Esophagus muscularis mucosa (tissue), 3 donors: ENCODE data around the gene C6orf89.

ENCODE experiments used
- POLR2A ChIP-seq: fragments of 450-650 bp; IDR thresholded peaks from one replicate; pipeline ENCODE4 v1.6.1; 2017; ENCODE audit warnings: antibody characterized with exemption, moderate library complexity, mild to moderate bottlenecking, low read depth
- TF ChIP-seq, protein P1 (sequence below), 3 experiments: fragments of 200-600 bp in 2 of 3; fragments of 450-650 bp in 1 of 3; sonication (generic) in 2 of 3; IDR thresholded peaks; one replicate each; pipeline ENCODE4 v1.5.1; 2017 to 2019; ENCODE audit warnings: antibody characterized with exemption in 3 of 3, mild to moderate bottlenecking in 2 of 3, moderate library complexity in 1 of 3

- TF ChIP-seq, protein P1, sequence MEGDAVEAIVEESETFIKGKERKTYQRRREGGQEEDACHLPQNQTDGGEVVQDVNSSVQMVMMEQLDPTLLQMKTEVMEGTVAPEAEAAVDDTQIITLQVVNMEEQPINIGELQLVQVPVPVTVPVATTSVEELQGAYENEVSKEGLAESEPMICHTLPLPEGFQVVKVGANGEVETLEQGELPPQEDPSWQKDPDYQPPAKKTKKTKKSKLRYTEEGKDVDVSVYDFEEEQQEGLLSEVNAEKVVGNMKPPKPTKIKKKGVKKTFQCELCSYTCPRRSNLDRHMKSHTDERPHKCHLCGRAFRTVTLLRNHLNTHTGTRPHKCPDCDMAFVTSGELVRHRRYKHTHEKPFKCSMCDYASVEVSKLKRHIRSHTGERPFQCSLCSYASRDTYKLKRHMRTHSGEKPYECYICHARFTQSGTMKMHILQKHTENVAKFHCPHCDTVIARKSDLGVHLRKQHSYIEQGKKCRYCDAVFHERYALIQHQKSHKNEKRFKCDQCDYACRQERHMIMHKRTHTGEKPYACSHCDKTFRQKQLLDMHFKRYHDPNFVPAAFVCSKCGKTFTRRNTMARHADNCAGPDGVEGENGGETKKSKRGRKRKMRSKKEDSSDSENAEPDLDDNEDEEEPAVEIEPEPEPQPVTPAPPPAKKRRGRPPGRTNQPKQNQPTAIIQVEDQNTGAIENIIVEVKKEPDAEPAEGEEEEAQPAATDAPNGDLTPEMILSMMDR (IDR thresholded peaks at IDR 0.05) = no peak
- TF ChIP-seq POLR2A = no peak
Measured at GRCh38 chr6:36856277-36856676, 29.5 kb upstream of the C6orf89 start.
